ENCODE data around the gene THEM4. TPM values are rescaled to one million over a fixed set of nuclear protein-coding genes. Genes with fewer than 3 reads are reported as not detected.
"Not testable (repeated sequence)": the region's sequence is repeated elsewhere in the genome, so short reads cannot be mapped to it uniquely, and the experiment has no call there.

The THEM4 gene
- total and polyA plus RNA-seq, 12 donors, result 20.2 to 36.4 (median 26.8) TPM

DNA sequence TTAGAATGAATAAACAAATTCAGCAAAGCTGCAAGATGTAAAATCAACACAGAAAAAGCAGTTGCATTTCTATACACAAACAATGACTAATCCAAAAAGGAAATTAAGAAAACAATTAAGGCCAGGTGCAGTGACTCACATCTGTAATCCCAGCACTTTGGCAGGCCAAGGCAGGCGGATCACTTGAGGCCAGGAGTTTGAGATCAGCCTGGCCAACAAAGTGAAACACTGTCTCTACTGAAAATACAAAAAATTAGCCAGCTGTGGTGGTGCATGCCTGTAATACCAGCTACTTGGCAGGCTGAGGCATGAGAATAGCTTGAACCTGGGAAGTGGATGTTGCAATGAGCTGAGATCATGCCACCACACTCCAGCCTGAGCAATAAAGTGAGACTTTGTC lies 22.3 kb downstream of the THEM4 start:
- Histone ChIP-seq H3K36me3 (replicated peaks in 1 of 2) (peaks cover 0 to 4% of the 10 kb centered on the region in 2 donors), H3K27me3 (no peaks in the 10 kb centered on the region), H3K27ac (no peak overlapping the region), H3K4me3 (no peak overlapping the region), H3K4me1 (replicated peaks in 1 of 2) (no peaks in the 10 kb centered on the region), H3K9me3 (replicated peaks in 1 of 3) (no peaks in the 10 kb centered on the region)
- WGBS, 4 donors, result 84 to 97% (median 92%) methylated on average over 1 of the region's 1 CpG
- intact Hi-C loops (cut with DNase I), result no loop called here
- no peak for DNase-seq
- no peak for TF ChIP-seq POLR2A (IDR thresholded peaks at IDR 0.05)
- no peak for TF ChIP-seq CTCF (IDR thresholded peaks at IDR 0.05)

DNA sequence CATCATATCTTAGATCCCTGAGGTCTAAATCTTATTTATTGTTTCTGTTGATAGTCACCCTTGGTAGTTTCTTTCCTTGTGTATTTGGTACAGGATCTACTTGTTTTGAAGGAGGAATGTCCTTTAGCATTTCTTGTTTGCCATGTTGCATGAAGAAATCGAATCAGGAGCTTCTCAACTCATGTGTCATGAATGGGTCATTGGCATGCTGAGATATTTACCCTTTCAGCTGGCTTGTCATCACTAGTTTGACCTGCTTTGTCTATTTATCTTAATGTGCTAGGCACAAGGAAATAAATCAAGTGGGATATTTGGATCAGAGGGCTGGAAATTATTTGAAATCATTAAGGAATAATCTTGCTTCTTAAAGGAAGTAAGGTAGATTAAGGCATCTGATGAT lies 23.8 kb downstream of the THEM4 start:
- 70 to 93% (median 89%) methylated on average over 1 of the region's 1 CpG for WGBS, 4 donors
- Histone ChIP-seq H3K36me3 (replicated peaks in 1 of 2) (no peaks in the 10 kb centered on the region), H3K9me3 (replicated peaks in 1 of 3) (no peaks in the 10 kb centered on the region), H3K4me3 (no peak overlapping the region), H3K27ac (no peak overlapping the region), H3K4me1 (replicated peaks in 1 of 2) (no peaks in the 10 kb centered on the region), H3K27me3 (no peaks in the 10 kb centered on the region)
- intact Hi-C loops (cut with DNase I), result no loop called here
- no peak for TF ChIP-seq CTCF (IDR thresholded peaks at IDR 0.05)
- TF ChIP-seq POLR2A (IDR thresholded peaks at IDR 0.05), result no peak
- DNase-seq, result no peak

GRCh38 chr1:151884879-151885278 lies 24.4 kb downstream of the THEM4 start:
- DNase-seq; H3K9me3 ChIP-seq (replicated peaks in 1 of 3); H3K27me3 ChIP-seq; H3K4me3 ChIP-seq; H3K27ac ChIP-seq; H3K4me1 ChIP-seq (replicated peaks in 1 of 2); intact Hi-C loops (cut with DNase I); H3K36me3 ChIP-seq (replicated peaks in 1 of 2): not testable (repeated sequence)
- WGBS, 4 donors, result 98 to 99% (median 98%) methylated on average over 5 of the region's 5 CpGs

DNA sequence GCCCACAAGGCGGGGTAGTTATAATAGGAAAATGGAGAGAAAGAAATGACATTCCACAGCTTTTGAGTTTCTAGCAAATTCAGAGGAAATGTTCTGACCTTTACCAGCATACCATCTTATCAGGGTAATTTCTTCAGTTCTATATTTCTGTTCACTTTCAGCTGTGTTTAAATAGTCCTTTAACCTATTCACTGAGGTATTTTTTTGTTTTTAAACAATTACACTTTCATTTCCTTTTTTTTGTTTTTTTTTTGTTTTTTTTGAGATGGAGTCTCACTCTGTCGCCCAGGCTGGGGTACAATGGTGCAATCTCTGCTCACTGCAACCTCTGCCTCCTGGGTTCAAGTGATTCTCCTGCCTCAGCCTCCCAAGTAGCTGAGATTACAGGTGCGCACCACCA lies 24.9 kb downstream of the THEM4 start:
- DNase-seq; H3K27ac ChIP-seq; H3K9me3 ChIP-seq (replicated peaks in 1 of 3); H3K4me3 ChIP-seq; H3K27me3 ChIP-seq; H3K4me1 ChIP-seq (replicated peaks in 1 of 2); intact Hi-C loops (cut with DNase I); H3K36me3 ChIP-seq (replicated peaks in 1 of 2): not testable (repeated sequence)
- WGBS, 4 donors, result 91 to 96% (median 93%) methylated on average over 3 of the region's 3 CpGs

DNA sequence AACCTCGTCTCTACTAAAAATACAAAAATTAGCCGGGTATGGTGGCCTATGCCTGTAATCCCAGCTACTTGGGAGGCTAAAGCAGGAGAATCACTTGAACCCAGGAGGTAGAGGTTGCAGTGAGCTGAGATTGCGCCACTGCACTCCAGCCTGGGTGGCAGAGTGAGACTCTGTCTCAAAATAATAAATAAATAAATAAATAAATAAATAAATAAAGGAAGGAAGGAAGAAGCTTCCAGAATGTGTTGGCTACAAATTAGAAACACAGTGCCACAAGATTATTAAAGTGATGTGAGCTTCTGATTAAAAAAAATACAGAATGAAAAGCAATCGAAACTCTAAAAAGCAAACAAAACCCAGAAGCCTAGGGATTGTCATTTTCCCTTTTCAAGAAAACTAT lies 25.4 kb downstream of the THEM4 start:
- not testable (repeated sequence) for DNase-seq

DNA sequence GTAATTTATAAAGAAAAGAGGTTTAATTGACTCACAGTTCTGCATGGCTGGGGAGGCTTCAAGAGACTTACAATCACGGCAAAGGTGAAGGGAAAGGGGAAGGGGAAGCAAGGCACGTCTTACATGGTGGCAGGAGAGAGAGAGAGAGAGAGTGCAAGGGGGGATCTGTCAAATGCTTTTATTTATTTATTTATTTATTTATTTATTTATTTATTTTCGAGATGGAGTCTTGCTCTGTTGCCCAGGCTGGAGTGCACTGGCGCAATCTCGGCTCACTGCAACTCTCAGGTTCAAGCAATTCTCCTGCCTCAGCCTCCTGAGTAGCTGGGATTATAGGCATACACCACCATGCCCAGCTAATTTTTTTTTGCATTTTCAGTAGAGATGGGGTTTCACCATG lies 26.4 kb downstream of the THEM4 start:
- 90 to 96% (median 93%) methylated on average over 5 of the region's 5 CpGs for WGBS, 4 donors
- H3K27ac ChIP-seq; intact Hi-C loops (cut with DNase I); H3K9me3 ChIP-seq (replicated peaks in 1 of 3); H3K4me3 ChIP-seq; DNase-seq; H3K36me3 ChIP-seq (replicated peaks in 1 of 2); H3K27me3 ChIP-seq; H3K4me1 ChIP-seq (replicated peaks in 1 of 2): not testable (repeated sequence)

More for the DNA sequence above, 25.4 kb downstream of the THEM4 start:
- intact Hi-C loops (cut with DNase I); H3K4me1 ChIP-seq (replicated peaks in 1 of 2); H3K36me3 ChIP-seq (replicated peaks in 1 of 2); H3K4me3 ChIP-seq; H3K27ac ChIP-seq; H3K9me3 ChIP-seq (replicated peaks in 1 of 3); H3K27me3 ChIP-seq: not testable (repeated sequence)
- 86 to 97% (median 92%) methylated on average over 4 of the region's 4 CpGs for WGBS, 4 donors
